ENCODE results near the gene DNAI4.

DNA sequence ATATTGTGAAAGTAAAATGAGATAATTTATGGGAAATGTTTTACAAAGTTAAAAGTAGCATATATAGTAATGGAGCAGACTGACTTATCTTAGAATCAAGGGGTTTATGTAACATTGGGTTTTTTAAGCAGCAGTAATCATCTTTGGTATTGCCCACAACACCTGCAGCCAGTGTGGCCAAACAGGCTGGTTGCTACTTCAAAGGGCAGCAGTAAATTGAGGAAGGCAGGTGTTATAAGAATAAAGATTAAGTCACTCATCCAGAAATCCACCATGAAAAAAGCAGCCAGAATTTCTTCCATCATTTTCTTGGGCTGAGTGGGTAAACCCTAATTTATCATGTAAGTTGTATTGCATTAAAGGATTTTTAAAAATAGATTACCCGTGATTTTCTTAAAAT is 155.7 kb downstream of the DNAI4 start:
- TF ChIP-seq EZH2phosphoT487 (IDR thresholded peaks at IDR 0.05; ENCODE audit: insufficient read depth, low read depth) (no peak), EZH2 (IDR thresholded peaks at IDR 0.05; ENCODE audit: insufficient read depth, poor library complexity, severe bottlenecking) (no peak)
